T-helper 9 cell (primary cell): ENCODE results near the gene QKI.

Experiments
- DNase-seq: peaks from one replicate; pipeline ENCODE4 v3.0.0-alpha.2; 2020

Gene QKI

DNA sequence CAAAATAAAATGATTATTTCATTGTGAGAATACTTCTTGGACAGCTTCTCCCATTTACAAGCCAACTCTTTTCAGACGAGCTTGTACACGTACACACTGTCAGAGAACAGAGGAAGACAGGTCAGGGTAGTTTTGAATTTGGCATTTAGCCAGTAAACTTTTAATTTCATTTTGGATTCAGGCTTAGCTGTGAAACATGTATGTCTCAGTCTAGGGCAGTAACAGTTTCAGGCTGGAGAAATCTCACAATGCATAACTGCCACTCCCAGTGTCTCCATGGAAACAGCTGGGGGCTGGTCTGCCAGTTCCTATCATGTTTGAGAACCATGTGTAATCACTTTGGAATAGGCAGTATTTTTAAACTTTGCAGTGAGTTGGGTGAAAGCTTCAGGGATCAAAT is 22.0 kb upstream of the QKI start:
- DNase-seq, result no peak

DNA sequence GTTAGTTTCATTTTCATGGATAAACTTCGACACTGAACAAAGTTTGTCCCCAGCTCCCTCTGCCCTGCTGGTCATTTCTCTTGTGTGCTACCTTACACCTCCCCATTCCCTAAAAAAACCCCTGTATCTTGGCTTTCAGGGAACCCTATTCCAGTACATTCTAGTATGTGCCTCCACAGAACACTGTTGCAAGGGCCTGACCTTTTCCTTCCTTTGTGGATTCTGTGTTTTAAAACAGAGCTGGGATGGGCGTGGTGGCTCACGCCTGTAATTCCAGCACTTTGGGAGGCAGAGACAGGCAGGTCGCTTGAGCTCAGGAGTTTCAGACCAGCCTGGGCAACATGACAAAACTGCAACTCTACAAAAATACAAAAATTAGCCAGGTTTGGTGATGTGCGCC is 20.6 kb upstream of the QKI start:
- DNase-seq, result no peak

DNA sequence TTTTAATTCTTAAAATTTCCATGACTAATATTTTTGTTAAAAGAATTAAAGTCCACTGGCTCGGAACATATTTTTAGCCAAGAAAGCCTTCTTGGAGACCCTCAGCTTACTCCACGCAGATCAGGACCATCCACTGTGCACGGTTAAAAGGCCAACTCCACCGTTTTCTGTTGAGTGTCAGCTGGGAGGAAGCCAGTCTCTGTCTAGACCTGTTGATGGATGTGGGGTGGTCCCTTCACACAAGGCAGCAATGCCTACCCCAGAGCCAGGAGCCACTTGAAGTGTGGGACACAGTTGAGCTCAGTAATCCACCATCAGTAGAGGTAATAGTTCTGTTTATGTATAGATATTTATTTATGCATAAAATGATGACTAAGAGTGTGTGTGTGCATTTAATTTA is 19.9 kb upstream of the QKI start:
- no peak for DNase-seq

DNA sequence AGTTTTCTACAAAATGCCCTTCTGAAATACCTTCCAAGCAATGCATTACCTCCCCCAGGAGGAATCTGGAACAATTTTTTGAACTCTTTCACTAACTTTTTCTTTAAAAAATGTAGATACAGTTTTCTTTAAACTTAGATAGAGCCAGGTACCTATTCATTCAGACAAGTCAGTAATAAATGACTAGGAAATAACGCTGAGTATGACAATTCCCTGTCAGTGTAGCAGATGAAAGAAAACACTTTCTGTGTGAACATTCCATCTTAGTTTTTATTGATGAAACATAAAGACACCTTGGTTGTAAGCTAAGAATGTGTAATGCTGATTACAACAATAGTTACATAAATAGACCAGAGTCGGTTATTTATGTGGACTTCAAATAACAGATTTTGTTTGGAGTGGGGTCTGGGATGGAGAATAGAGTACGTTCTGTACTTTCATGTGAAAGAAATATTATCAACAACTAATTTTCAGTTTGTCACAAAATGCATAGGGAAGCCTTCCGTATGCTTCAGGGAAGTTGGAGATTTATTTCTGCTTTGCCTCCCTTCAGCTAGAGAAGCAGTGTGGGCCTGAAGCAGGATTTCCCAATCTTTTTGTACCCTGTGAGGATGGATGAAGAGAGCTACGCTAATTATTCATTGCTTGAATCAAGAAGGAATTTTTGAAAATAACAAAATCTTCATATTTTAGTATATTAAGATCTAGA is 19.2 kb upstream of the QKI start:
- DNase-seq, result no peak

DNA sequence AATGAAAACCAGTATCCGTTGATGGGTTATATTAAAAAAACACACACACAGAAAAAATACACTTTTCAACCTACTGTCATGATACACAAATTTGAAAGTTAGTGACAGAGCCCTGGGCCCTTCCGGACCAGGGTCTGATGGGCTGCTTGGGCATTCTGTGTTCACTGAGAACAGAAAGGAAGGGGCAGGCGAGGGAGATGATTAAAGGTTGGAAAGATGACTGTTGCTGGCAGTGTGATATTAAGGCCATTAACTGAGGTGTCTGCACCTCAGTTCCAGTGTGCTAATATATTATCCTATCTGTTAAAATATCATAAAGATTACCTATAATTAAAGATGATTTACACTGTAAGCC is 18.7 kb upstream of the QKI start:
- DNase-seq, result no peak

DNA sequence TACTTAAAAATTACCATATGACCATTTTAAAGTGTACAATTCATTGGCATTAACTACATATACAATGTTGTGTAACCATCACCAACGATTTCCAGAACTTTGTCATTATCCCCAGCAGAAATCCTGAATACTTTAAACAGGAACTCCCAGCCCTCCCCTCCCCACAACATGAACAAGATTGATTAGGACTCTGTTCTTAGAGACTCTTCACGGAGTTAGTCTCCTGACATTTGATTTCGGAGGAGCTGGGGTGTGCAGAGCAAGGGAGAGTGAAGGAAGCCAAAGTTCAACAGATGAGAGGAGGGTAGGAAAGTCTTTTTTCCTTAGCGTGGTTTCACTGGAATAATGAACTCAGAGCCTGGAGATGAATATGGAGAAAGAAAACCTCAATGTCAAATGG is 17.2 kb upstream of the QKI start:
- DNase-seq, result no peak

DNA sequence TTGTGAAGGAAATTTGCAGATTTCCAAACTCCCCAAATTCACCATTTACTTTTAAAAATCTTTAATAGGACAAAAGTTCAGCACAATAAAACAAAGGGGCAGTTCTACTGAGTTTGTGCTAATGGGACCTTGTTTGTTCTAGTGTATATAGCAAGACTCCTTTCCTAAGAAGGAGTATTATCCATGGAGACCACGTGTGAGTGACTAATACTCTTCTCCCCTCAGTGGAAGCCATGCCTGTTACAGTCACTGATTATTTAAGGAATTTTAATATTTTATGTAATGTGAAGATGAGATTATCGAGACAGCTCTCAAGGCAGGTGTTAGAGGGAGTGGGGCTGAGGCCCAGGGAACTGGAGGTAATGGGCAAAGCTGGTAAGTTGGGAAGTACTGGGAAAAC is 16.4 kb upstream of the QKI start:
- DNase-seq, result no peak

DNA sequence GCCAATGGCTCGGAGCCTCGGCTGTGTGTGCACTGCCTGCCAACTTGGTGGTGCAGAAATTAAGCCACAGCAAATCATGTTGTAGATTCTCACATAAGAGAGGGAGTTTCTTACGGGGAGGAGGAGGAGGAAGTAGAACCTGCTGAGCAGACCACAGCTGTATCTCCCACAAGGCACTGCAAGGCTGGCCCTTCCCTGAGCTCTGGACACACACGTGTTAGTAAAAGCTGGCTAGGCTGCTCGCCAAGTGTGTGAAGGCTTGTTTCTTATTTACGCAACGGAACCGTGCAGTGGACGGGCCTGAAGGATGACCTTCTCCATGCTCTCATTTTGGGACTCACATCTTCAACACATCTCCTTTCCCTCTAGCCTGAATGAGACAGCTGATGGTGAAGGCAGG is 15.7 kb upstream of the QKI start:
- no peak for DNase-seq

DNA sequence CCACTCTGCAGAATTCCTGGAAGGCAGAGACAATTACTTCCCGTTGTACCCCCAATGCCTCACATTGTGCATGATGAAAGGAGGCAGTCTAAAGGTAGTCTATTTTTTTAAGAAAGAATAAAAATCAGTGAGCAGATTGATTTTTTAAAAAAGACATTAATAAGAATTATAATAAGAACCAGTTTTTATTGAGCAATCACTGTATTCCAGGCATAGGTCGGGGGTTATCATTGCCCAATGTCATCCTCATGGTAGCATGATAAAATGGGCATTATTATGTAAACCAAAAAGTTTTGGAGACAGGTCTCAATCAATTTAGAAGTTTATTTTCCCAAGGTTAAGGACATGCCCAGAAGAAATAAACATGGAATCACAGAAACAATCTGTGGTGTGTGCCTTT is 14.0 kb upstream of the QKI start:
- DNase-seq, result no peak

DNA sequence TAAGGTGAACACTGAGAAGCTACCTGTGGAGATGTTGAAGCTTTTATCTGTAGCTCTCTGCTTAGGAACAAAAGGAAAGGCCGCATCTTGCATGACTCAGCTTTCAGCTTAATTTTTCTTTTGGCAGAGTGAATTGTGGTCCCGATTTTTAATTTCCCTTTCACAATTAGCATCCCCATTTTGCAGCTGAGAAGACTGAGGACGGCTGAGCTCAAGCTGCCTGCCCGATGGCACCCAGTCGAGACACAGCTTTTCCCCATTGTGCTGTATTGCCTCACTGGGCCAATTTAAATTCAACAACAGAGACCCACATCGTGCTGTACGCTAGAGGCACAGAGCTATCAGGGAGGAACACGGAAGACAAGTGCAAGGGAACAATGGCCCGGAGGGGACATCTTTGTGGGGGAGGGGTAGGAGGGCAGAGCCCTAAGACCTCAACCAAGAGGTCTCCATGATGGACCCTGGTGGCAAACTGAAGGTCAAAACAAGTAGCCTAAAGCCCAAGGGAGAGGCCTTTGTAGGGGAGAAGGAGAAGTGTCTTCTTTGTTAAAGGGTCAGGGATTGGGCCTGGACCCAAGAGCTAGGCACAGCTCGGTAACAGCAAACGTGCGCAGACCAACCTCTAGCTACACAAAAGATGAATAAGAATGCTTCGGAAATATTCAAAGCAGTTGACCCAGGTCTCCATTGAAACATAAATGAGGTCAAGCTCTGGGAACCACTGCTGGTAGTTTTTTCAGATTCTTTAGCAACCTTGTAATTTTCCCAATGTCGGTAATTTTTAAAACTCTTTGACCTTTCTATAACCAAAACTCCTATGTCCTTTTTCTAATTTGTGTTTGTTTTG is 13.3 kb upstream of the QKI start:
- DNase-seq, result no peak

DNA sequence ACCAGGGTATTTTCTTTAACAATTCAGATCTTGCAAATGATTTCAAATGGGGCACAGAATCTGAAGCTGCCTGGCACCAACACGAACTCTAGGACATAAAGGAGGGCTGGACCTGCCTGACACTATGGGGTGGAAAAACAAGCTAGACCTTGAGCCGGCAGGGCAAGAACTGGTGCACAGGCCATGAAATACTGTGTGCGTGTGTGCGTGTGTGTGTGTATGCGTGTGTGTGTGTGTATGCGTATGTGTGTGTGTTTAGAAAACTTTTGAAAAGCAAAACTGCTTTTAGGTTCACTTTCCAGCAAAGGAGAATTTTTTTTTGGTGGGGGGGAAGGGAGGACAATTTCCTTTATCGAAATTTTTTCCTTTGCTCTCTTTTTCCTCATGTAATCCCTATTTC is 11.9 kb upstream of the QKI start:
- DNase-seq, result no peak

DNA sequence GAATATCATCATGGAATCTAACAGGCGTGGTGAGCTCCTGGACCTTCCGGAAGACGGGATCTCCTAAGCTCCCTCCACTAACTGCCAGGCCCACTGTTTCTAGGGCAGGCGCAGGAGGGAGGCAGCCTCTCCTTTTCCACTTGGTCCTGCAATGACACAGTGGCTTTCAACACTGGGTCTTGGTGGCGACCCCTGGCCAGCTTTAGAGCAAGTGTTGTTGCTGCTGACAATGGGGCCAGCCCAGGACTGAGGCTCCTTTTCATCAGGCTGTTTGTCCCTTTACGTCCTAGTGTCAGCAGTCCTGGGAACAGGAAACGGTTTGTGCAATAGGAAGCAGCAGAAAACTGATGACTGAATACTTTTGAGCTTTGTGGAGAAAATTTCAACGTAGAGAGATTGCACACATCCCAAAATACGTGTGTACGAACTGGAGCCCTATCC is 9.7 kb upstream of the QKI start:
- DNase-seq, result no peak

DNA sequence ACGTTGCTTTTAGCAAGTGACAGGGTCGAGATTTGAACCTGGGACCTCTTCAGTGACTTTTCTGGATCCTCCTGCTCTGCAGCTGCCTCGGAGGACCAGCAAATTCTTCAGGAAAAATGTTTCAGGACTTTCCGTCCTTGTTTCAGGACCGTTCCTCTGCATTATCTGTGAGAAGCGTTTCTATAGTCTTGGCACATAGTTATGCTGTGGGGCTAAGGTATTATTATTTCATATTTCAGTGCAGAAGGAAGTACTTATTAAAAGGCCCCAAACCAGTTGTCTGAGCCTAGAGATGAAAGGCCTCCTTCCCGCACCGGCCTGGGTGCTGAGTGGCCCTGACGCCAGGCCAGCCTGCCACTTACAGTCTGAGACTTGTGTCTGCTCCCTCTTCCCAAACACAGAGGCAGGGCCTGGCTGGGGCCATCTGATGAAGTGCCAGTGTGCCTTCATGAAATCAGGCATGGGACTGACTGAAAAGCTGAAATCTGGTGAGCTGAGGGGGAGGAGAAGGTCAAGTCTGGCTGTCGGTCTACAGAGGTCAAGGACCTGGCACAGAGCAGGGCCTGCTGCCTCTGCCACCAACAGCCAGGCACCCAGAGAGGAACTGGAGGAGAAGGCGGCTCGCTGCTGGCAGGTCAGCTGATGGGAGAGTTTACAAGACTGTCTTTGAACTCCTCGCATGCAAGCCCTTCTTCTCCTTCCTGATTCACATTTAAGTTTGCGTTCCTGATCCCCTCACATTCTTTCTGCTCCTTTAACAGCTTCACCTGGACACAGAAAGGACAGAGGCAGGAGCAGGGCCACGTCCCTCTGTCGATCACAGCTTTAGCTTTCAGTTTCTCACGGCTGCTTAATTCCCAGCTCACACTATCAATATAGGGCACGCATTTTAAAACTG is 8.9 kb upstream of the QKI start:
- no peak for DNase-seq

DNA sequence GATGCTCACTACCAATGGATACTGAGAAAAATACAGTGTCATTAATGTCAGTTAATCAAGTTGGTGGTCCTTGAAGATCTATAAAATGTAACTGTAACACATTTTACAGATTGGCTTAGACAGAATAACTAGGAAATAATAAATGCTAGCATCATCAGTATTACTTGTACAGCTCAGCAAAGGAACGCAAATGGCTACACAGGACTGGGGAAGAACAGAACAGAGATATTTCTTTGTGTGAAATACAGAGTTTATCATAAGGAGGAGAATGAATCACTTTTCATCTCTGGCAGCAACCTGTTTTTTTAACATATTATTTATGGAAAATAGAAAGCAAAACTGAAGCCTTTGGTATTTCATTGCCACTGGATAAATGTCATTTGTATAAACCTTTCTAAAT is 8.2 kb upstream of the QKI start:
- no peak for DNase-seq

DNA sequence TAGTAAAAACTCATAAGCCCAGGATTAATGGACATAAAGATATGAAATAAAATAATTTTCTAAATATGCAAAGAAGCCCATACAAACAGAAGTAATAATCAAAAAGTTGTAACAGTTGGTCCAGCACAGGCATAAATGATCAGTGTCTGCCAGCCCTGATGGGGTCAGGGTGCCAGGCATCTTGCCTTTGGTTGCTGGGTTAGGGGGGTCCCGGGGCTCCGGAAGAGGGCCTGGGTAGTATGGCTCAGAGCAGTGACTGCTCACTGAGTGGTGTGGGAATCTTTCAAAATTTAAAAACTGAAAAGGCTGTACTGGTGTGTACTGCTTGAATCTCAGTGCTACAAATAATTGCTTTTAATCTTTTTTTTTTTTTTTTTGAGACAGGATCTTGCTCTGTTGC is 7.7 kb upstream of the QKI start:
- no peak for DNase-seq

DNA sequence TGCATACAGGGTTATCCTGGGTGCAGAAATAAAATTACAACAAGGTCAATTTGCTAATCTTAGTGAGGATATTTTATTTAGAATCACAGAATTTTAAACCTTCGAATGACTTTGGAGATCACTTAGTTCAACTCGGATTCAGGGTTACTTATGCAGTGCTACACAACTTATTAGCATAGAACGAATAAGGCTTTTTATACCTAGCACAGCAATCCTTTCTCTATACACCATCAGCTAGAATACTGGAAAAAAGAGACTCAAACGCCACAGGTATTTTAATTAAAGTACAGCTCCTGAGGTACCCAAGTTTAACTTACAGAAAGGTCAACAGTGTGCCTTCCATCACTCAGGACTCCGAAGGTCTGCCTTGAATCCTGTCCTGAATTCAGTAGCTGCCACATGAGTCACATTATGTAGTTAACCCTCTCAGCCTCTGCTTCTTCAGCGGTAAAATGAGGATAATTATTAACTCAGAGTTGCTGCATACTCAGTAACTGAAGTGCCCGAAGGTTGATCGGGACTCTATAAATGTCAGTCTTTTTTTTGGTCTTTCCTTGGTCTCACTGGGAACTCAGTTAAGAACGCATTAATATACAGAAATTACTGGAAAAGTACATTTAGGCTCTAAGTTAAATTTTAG is 6.0 kb upstream of the QKI start:
- DNase-seq, result no peak

DNA sequence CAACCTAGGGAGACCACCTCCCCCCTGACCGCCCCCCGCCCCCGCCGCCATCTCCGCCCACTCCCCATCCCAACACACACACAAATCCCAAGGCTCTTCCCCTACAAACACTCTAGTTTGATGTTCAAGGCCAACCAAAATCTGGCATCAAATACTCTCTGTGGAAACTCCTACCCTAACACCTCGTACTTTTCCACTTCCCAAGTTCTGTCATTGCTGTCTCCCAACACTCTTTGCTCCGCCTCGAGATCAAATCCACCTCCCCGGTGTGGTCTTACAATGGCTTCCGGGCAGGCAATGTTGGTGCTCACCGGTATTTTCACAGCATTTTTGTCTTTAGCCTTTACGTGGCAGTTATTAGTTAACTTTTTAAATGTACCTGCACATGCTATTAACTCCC is 4.8 kb upstream of the QKI start:
- DNase-seq, result no peak

DNA sequence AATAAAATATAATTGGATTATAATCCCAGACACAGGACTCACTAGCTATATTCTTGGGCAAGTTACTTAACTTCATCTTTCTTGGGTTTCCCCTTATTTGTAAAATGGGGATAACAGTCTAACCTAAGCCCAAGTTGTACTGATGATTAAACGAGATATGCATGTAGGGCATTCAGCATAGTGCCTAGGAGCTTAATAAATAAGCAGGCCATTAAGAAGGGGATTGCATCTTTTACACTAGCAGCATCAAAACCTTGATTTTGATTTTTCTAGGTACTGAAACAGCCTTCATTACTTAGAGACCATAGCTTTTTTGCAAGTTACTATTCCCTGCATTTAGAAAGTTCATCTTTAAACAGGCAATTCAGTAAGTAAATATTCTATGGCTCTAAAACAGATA is 2.2 kb upstream of the QKI start:
- no peak for DNase-seq

DNA sequence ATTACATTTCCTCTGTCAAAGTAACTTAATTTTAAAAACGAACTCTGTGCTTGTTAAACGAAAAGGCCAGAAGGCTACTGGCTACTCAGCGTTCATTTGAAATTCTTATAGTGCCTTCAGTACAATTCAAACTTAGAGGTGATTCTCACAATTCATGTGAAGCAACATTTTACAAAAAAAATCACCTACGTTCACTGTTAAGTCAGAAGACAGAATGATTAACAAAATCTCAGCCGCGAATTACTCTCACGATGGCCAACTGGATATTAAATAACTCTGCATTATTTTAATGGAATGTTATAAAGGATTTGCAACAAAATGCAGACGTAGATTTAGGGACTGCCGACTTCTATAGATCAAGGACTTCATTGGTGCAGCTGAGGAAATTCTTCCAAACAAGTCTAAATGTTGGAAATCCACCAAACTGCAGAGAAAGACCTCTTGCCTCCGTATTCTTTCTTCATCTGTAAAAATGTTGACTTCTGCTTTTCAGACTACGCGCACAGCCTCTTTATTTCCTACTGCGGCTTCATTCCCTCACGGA is 1.6 kb upstream of the QKI start:
- no peak for DNase-seq

DNA sequence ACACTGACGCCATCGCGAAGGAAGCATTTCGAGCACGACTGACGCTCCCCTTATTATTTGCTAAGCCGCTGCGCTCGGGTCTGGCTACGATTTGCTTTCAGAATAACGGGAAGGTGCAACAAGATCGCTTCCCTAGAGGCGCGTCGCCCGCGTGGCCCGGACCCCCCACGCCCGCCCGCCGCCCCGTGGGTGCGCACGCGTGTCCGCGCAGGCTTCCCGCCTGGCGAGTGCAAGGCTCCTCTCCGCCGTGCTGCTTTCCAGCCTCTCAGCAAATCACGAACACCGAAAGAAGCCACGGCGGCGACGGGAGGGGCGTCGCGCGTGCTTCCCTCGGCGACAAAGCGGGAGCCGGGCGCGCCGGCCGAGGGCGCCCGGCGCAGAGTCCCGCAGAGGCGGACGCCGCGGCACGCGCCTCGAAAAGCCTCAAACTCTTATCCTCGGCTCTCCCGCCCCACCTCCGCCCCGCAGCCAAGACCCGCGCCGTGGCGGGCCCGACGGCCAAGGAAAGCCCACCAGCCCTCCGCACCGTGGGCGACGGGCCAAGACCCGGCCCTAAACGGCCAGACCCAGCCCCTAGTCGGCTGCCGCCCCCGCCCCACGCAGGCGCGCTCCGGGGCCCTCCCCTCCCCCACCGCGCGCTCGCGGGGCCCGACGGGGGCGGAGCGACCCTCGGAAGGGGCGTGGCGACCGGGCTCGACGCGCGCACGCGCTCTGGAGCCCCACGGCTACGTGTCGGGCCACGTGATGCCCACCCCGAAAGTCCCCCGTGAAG is 987 bp upstream of the QKI start:
- DNase-seq, result peak; percentile 87

DNA sequence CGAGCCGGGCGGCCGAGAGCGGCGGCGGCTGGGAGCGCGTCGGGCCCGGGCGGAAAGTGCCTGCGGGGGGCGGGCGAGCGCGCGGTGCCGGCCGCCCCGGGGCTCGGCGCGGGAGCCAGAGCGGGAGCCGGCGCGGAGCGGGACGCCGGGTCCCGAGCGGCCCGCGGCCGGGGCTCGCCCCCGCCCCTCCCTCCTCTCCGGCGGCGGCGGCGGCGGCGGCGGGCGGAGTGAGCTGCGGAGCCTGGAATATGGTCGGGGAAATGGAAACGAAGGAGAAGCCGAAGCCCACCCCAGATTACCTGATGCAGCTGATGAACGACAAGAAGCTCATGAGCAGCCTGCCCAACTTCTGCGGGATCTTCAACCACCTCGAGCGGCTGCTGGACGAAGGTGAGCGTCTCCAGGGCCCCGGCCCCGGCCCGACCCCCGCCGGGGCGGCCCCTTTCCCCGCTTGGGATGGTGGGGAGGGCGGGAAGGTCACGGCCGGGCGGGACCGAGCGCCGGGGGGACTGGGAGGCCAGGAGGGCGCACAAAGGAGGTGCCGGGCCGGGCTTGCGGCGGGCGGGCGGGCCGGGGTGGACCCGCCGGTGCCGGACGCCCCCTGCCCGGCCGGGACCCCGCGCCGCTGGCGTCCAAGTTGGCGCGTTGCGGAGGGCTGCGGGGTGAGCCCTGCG is 565 bp downstream of the QKI start:
- peak; percentile 23 for DNase-seq
